ENCODE data around the gene EHD4.

The EHD4 gene

GRCh38 chr15:41967506-41968206, 4.7 kb downstream of the EHD4 start:
- TF ChIP-seq, protein P1, sequence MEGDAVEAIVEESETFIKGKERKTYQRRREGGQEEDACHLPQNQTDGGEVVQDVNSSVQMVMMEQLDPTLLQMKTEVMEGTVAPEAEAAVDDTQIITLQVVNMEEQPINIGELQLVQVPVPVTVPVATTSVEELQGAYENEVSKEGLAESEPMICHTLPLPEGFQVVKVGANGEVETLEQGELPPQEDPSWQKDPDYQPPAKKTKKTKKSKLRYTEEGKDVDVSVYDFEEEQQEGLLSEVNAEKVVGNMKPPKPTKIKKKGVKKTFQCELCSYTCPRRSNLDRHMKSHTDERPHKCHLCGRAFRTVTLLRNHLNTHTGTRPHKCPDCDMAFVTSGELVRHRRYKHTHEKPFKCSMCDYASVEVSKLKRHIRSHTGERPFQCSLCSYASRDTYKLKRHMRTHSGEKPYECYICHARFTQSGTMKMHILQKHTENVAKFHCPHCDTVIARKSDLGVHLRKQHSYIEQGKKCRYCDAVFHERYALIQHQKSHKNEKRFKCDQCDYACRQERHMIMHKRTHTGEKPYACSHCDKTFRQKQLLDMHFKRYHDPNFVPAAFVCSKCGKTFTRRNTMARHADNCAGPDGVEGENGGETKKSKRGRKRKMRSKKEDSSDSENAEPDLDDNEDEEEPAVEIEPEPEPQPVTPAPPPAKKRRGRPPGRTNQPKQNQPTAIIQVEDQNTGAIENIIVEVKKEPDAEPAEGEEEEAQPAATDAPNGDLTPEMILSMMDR (IDR thresholded peaks at IDR 0.05; ENCODE audit: low read depth, low read length, missing control alignments), result no peak
- no peak for DNase-seq (ENCODE audit: low read depth)
- H3K4me3 ChIP-seq (ENCODE audit: low read depth, low read length), result no peak overlapping the region
- in situ Hi-C loops (cut with HindIII; ENCODE audit: low sequenced_read_pairs), result no loop called here

- no peak overlapping the region for H3K4me3 ChIP-seq (ENCODE audit: low read depth, low read length)
- TF ChIP-seq, protein P1 (IDR thresholded peaks at IDR 0.05; ENCODE audit: low read depth, low read length, missing control alignments), result no peak
- in situ Hi-C loops (cut with HindIII; ENCODE audit: low sequenced_read_pairs), result no loop called here
- DNase-seq (ENCODE audit: low read depth), result no peak
Observed at GRCh38 chr15:41966920-41967465, 5.4 kb downstream of the EHD4 start.

DNA sequence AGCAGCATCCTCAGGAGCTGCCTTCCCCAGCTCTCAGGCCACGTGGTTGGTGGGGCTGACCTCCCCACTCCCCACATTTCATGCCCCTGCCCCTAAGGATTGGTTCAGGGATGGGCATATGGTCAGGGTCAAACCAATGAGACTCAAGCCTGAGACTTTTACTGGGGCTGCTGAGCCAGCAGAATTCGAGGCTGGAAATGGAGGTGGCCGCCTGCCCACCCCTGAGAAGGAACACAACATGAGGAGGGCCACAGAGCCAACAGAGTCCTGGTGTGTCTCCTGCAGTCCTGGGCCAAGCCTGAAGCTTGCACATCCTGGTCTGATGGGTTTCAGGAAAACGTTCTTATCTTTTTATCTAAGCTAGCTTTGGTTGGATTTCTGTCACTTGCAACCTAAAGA, 5.9 kb downstream of the EHD4 start:
- TF ChIP-seq, protein P1 (IDR thresholded peaks at IDR 0.05; ENCODE audit: low read depth, low read length, missing control alignments), result no peak
- in situ Hi-C loops (cut with HindIII; ENCODE audit: low sequenced_read_pairs), result no loop called here
- H3K4me3 ChIP-seq (ENCODE audit: low read depth, low read length), result no peak overlapping the region
- no peak for DNase-seq (ENCODE audit: low read depth)

GRCh38 chr15:41965441-41966413, 6.6 kb downstream of the EHD4 start:
- in situ Hi-C loops (cut with HindIII; ENCODE audit: low sequenced_read_pairs), result no loop called here
- DNase-seq (ENCODE audit: low read depth), result no peak
- TF ChIP-seq, protein P1 (IDR thresholded peaks at IDR 0.05; ENCODE audit: low read depth, low read length, missing control alignments), result no peak
- no peak overlapping the region for H3K4me3 ChIP-seq (ENCODE audit: low read depth, low read length)

DNA sequence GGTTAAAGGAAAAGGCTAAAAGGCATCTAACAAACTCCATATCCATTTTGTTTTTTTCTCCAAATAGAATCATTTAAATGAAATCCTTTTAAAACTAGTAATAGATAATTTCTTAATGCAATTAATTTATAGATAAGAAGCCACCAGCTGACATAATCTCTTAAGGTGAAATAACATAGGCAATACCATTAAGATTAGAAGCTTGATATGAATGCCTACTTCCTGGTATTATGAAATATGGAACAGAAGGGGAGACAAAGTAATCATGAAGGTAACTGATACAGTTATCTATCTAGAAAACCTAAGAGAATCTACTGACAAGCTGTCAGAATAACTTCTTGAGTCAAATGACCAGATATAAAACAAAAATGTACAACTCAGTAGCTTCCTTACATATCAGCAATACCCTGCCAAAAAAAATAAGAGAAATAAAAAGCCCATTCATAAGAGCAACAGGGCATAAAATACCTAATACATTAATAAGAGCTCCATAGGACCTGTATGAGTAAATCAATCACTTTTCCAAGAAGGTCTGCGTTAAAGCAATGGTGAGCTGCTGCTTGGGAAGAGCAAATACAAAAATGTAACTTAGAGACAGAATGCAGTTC, 10.7 kb downstream of the EHD4 start:
- DNase-seq (ENCODE audit: low read depth), result no peak
- H3K4me3 ChIP-seq (ENCODE audit: low read depth, low read length), result no peak overlapping the region
- in situ Hi-C loops (cut with HindIII; ENCODE audit: low sequenced_read_pairs), result no loop called here
- TF ChIP-seq, protein P1 (IDR thresholded peaks at IDR 0.05; ENCODE audit: low read depth, low read length, missing control alignments), result no peak

DNA sequence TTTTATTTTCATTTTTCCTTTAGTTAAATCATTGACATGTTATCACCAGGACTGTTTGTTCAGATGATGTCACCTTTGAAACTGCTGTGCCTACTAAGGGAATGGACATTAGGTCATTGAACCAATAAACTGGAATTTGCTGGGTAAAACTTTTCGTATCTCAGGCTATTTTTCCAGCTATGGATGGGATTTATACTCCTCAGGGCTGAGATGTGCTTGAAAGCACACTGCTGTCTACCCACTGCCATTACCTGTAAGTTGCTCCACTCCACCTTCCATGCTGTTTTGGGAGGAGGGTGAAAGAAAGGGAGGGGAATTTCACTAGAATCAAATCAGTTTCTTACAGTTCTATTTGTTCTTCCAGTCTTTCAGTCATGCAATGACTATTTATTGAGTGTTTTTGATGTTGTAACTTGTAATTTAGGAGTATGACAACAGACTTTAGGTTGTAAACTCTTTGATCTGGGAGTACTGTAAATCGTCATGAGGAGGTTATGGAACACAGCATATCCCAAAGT, 11.3 kb downstream of the EHD4 start:
- no peak overlapping the region for H3K4me3 ChIP-seq (ENCODE audit: low read depth, low read length)
- no peak for DNase-seq (ENCODE audit: low read depth)
- in situ Hi-C loops (cut with HindIII; ENCODE audit: low sequenced_read_pairs), result no loop called here
- TF ChIP-seq, protein P1 (IDR thresholded peaks at IDR 0.05; ENCODE audit: low read depth, low read length, missing control alignments), result no peak

All from astrocyte of the cerebellum (primary cell).